ENCODE results near the gene PSTPIP2.

The PSTPIP2 gene

DNA sequence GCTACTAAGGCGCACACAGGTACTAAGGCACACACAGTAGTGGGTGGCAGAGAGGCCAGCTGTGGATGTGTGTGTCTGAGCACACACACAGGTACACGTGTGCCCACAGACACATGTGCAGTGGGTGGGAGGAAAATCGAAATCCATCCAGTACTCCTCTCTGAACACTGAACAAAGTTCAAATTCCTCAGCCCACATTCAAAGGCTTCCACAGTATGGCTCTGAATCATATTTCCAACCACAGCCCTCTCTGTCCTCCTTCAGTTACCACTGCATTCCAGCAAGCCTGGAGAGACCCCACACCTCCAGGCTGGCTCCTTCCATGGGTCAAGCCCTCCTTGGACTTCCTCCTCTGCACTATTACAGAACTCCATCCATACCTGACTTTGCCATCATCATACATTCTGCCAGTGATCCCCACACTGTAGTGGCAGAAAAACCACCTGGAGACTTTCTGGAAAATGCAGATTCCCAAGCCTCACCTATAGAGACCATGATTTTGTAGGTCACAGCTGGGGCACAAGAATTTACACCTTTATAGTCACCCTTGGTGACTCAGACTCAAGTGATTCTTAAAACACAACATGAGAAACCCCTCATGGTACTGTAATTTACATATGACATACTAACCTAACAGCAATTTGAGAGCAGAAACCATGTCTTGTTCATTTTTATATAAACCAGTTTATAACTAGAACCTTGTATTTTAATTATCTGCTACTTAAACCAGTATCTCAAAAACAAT lies 136.3 kb downstream of the PSTPIP2 start:
- TF ChIP-seq TAF1 (IDR thresholded peaks at IDR 0.05; ENCODE audit: borderline replicate concordance, insufficient read depth, low read length): no peak
- TF ChIP-seq, protein P1, sequence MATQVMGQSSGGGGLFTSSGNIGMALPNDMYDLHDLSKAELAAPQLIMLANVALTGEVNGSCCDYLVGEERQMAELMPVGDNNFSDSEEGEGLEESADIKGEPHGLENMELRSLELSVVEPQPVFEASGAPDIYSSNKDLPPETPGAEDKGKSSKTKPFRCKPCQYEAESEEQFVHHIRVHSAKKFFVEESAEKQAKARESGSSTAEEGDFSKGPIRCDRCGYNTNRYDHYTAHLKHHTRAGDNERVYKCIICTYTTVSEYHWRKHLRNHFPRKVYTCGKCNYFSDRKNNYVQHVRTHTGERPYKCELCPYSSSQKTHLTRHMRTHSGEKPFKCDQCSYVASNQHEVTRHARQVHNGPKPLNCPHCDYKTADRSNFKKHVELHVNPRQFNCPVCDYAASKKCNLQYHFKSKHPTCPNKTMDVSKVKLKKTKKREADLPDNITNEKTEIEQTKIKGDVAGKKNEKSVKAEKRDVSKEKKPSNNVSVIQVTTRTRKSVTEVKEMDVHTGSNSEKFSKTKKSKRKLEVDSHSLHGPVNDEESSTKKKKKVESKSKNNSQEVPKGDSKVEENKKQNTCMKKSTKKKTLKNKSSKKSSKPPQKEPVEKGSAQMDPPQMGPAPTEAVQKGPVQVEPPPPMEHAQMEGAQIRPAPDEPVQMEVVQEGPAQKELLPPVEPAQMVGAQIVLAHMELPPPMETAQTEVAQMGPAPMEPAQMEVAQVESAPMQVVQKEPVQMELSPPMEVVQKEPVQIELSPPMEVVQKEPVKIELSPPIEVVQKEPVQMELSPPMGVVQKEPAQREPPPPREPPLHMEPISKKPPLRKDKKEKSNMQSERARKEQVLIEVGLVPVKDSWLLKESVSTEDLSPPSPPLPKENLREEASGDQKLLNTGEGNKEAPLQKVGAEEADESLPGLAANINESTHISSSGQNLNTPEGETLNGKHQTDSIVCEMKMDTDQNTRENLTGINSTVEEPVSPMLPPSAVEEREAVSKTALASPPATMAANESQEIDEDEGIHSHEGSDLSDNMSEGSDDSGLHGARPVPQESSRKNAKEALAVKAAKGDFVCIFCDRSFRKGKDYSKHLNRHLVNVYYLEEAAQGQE (IDR thresholded peaks at IDR 0.05; ENCODE audit: insufficient read depth in 1 of 2, low read depth in 2 of 2, low read length in 2 of 2): no peak
- no peak for TF ChIP-seq POLR2AphosphoS5 (IDR thresholded peaks at IDR 0.05; ENCODE audit: low read depth, low read length)
- TF ChIP-seq SIN3A (IDR thresholded peaks at IDR 0.05; ENCODE audit: borderline replicate concordance, insufficient read depth, low read length): no peak
- no peak for TF ChIP-seq FOXP2 (optimal IDR thresholded peaks at IDR 0.05; ENCODE audit: borderline replicate concordance, extremely low read depth, extremely low read length, insufficient read depth)
